ENCODE measurements around the gene MED13L. TPM values are rescaled to one million over a fixed set of nuclear protein-coding genes. Genes with fewer than 3 reads are reported as not detected.

The MED13L gene
- polyA plus RNA-seq, 1 of the 3 experiments (the other 2 are of a cell fraction) = 17.1 TPM

- no peak for TF ChIP-seq REST (IDR thresholded peaks at IDR 0.05; ENCODE audit: low read depth, low read length)
- no peak for TF ChIP-seq EZH2phosphoT487 (IDR thresholded peaks at IDR 0.05; ENCODE audit: borderline replicate concordance, low read depth)
- no peak for TF ChIP-seq FOXJ3 (CRISPR knock-in tag; IDR thresholded peaks at IDR 0.05)
Observed at GRCh38 chr12:115938794-115939377, 338.6 kb downstream of the MED13L start (continued).

- Histone ChIP-seq H3K4me3 (ENCODE audit: low read depth in 2 of 2, low read length in 1 of 2) (no peak overlapping the region), H3K79me2 (ENCODE audit: insufficient read depth) (no peaks in the 10 kb centered on the region), H3K9me2 (no peaks in the 10 kb centered on the region), H3F3A (replicated peaks; ENCODE audit: insufficient read depth) (no peaks in the 10 kb centered on the region), H4K20me1 (ENCODE audit: insufficient read depth) (no peaks in the 10 kb centered on the region), H2AFZ (ENCODE audit: low read depth) (no peak overlapping the region), H3K9me3 (0 out of 2 replicates have a peak, but pooled peaks cover 10% of the 10 kb centered on the region), H3K9ac (no peak overlapping the region), H3K27ac (ENCODE audit: low read depth in 2 of 2, low read length in 1 of 2) (no peak overlapping the region), H3K36me3 (replicated peaks in 1 of 2; ENCODE audit: control insufficient read depth in 1 of 2, insufficient read depth in 2 of 2, low read length in 1 of 2) (no peaks in the 10 kb centered on the region), H3K27me3 (ENCODE audit: insufficient read depth) (no peaks in the 10 kb centered on the region), H3K4me1 (ENCODE audit: control insufficient read depth in 1 of 2, insufficient read depth in 2 of 2, low read depth in 1 of 2, low read length in 1 of 2) (no peaks in the 10 kb centered on the region; a peak in 1 of 4 replicates), H3K4me2 (no peak overlapping the region)
- WGBS (ENCODE audit: low lambda C conversion rate) = 48% methylated on average over 8 of the region's 8 CpGs
- no peak for DNase-seq
- ChIA-PET CTCF (interaction anchor here (0.9 to 1.1 kb wide), 4 partner anchors 9 to 1274 kb away, joined by 3 to 7 read pairs (median 4); no protein-coding TSS in a partner anchor), POLR2A (no interaction called here)
- TF ChIP-seq USF2 (IDR thresholded peaks at IDR 0.05; ENCODE audit: borderline replicate concordance, low read depth, low read length) (no peak), JUND (IDR thresholded peaks at IDR 0.05) (no peak), FOSL2 (IDR thresholded peaks at IDR 0.05; ENCODE audit: borderline replicate concordance, low read depth) (no peak), CHD2 (IDR thresholded peaks at IDR 0.05; ENCODE audit: low read length, partially characterized antibody) (no peak), EZH2phosphoT487 (IDR thresholded peaks at IDR 0.05; ENCODE audit: borderline replicate concordance, low read depth) (no peak), NRF1 (IDR thresholded peaks at IDR 0.05; ENCODE audit: low read depth, low read length) (no peak), RFX5 (IDR thresholded peaks at IDR 0.05; ENCODE audit: low read length) (no peak), GABPA (IDR thresholded peaks at IDR 0.05; ENCODE audit: low read depth) (no peak), FOXJ3 (CRISPR knock-in tag; IDR thresholded peaks at IDR 0.05) (no peak), CTCF (IDR thresholded peaks at IDR 0.05) (no peak), NFIC (IDR thresholded peaks at IDR 0.05; ENCODE audit: borderline replicate concordance) (no peak), SIN3A (IDR thresholded peaks at IDR 0.05; ENCODE audit: borderline replicate concordance, low read depth, low read length) (no peak), RCOR1 (IDR thresholded peaks at IDR 0.05; ENCODE audit: low read length) (no peak), USF1 (IDR thresholded peaks at IDR 0.05; ENCODE audit: borderline replicate concordance, low read depth) (no peak), ELF1 (IDR thresholded peaks at IDR 0.05) (no peak), EP300 (IDR thresholded peaks at IDR 0.05; ENCODE audit: borderline replicate concordance in 1 of 2, low read depth in 1 of 2, low read length in 1 of 2) (no peak), TEAD4 (IDR thresholded peaks at IDR 0.05; ENCODE audit: borderline replicate concordance, insufficient read depth) (no peak), YY1 (IDR thresholded peaks at IDR 0.05; ENCODE audit: low read depth) (no peak)
Observed at GRCh38 chr12:115936997-115937916, 340.2 kb downstream of the MED13L start.

Measured in SK-N-SH (cell line).